HK-2 (cell line): ENCODE results near the gene FTO.

Experiments
- DNase-seq: peaks from one replicate; pipeline ENCODE4 v3.0.0-alpha.2; 2018; ENCODE audit not compliant: unreplicated experiment

The FTO gene

GRCh38 chr16:54156349-54156748, 452.4 kb downstream of the FTO start:
- DNase-seq = no peak

- no peak for DNase-seq
Measured at GRCh38 chr16:54158986-54159385, 455.0 kb downstream of the FTO start.

GRCh38 chr16:54159490-54160080, 455.6 kb downstream of the FTO start:
- DNase-seq = no peak

GRCh38 chr16:54160252-54160860, 456.4 kb downstream of the FTO start:
- DNase-seq = no peak

DNA sequence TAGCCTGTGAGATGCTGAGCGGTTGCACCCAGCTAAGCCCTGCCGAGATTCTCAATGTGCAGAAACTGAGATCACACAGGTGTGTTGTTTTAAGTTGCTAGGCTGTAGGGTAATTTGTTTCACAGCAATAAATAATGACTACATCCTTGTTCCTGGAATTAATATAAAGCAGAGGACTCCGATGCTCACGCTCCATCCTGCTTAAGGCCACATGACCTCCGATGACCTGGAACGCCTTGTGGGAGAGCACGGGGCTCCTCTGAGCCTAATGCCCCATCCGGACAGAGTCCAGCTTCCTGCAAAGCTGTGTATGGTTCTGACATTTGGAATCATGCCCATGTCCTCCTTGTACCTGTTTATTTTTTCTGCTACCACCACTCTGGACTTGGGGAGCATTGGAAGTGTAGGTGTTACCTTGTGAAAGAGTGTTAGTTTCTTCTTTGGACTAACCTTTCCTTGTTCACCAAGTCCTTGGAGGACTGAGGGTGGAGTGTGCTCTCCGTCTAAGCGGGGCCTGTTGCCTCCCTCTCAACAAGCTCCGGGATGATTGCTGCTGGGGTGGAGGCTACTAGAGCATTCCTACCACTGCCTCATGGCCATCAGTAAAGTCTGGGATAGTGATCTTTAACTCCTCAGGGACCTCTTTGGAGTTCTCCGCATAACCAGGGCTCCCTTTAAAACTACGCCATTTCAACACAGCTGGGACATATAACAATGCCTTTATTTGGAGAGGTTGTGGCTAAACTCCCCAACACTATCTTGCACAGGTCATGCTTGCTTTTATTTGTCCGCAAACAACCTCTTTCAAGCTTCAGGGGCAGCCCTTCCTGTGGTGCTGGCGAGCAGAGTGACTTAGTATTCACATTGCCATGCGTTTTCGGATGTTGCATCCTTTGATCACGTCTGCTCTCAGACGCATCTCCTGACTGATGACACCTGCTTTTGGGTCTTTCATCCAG, 457.3 kb downstream of the FTO start:
- no peak for DNase-seq

- no peak for DNase-seq
Measured at GRCh38 chr16:54163197-54163843, 459.4 kb downstream of the FTO start.

- no peak for DNase-seq
Measured at GRCh38 chr16:54164789-54165173, 460.8 kb downstream of the FTO start.

DNA sequence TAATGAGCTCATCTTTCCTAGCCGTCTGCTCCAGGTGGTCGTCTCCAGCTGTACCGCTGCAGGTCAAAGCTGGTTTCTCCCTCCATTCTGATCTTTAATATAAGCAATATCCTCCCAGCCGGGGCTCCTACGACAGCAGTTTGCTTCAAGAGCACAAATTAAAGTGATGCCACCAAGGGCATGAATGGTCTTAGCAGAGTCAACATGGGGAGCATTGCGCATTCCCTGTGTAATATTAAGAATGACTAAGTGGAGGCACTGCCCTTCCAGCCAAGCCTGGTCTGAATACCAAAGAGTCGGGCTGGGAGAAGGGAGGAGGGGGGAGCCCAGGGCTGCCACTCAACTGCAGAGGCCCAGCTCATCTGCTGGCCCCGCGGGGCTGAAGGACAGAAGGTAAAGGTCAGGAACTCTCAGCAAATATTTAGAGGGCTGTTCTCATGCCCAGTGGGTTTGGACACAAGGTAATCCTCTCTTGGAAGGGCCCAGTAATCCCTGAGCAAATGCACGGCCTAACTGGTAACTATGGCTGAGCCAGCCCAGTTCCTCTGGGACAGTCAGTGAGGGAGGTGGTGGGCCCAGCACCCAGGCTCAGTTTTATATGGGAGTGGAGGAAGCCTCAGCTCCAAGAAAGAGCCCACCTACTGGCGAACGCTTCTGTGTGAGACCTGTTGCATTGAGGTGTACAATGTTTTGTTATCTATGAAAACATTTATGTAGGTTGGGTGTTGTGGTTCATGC, 461.4 kb downstream of the FTO start:
- no peak for DNase-seq

DNA sequence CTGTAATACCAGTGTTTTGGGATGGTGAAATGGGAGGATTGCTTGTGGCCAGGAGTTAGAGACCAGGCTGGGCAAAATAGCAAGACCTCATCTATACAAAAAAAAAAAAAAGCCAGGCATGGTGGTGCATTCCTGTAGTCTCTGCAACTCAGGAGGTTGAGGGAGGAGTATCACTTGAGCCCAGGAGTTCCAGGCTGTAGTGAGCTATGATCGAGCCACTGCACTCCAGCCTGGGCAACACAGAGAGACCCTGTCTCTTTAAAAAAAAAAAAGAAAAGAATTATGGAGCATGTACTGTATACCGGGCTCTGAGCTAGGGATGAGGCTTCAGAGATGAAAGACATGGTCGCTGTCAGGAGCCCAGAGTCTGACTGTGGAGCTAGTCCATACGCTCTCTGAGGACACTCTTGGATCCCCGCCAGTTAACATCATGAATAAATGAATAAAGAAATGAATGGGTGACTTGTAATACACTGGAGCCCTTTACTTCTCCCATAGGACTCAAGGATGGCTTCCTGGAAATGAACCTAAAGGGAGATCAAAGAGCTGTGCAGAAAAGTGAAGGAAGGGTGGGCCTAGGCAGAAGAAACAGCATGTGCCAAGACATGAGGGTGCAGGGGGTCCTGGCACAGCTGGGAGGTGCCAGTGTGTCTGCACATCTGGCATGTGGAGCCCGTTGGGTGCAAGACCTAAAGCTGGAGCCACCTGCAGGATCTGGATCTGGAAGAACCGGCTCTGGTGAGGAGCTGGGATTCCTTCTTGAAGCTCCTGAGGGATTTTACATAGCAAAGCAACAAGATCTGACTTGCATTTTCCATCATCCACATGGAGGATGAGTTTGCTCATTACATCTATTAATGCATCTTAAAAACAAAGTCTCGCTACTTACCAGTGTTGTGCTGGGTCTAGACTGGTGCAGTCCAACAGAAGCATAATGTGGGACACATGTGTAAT, 462.2 kb downstream of the FTO start:
- no peak for DNase-seq

DNA sequence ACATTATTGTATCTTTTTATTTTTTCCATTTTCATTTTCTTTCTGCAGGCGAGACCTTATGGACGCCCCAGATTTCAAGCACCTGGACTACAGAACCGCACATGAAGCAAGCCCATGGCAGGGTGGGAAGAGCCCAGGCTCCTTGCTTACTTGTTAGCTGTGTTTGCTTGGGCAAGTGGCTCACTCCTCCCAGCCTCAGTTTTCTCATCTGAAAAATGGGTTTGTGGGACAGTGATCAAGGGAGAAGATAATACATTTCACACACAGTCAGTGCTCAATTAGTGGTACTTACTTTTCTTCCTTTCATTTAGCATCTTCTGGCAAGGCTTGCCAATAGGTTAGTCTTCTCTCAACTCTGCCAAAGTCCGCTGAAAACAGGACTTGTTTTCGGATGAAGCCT, 465.2 kb downstream of the FTO start:
- DNase-seq = no peak

DNA sequence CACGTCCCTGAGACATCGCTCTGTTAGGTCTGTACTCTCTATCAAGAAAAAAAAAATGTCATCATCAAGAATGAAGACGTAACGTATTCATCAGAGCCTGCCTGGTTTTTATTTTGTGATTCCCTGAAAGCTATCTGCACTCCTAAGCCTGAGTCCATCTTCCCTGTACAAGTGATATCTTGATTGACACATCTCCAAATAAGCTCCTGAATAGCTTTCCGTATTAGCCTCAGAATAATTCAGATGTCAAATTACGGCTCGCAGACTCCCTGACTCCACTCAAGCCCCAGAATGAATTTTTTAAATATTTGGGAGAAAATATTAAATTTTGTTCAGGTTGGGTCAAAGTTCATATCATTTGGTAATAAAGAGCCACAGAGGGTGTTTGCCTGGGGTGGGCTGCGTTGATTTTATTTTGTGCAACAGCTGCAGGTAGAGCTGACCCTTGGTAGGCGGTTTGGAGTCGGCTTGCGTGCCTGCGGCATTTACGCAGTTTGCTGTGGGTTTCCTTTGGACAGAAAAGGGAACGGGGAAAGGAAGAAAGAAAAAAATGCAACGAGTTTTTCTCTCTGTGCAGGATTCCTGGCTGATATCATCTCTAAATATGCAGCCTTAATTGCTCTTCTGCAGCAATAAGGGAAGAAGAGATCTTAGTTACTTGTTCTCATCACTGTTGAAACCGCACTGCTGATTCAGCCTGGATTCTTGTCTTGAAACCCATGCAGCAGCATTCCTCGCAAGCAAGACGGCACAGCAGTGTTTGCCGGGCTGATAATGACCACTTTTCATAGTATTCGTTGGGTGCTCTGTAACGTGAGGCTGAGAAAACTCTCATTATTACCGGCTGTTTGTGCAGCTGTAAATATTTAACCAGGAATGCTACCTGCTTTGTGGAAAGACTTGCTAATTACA, 467.9 kb downstream of the FTO start:
- DNase-seq = no peak

DNA sequence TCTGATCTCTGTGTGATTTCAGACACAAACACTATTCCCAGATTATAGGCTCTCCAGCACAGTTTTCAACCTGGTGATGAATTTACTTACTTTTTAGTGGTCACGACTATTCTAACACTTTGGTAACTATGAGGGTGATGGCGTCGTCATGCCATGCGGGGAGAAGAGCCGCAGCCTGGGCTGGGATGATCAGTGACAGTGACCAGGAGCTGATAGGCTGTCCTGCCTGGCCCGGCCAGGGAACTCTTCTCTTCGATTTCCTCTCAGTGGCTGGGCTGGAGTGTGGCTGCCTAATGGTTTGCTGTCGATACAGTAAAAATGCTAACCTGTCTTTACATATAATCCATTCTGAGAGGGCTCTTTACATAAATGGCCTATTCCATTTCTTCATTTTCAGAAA, 469.5 kb downstream of the FTO start:
- no peak for DNase-seq

DNA sequence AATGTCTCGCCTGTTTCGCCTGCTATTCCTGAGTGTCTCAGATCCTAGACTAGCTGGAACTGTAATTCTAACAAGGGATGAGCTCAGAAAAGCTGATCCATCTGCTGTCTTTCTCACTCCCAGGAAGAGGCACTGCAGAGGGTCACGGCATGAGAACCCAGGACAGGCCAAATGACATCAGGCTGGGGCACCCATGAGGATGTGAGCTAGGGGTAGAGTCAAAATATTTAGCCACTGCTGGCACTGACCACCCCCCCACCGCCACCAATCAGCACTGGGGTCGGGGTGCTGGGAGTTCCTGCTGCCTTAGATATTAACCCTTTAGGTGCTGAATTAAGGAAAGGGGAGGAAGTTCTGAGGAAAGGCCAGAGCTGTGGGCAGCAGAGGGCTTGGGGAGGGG, 470.2 kb downstream of the FTO start:
- no peak for DNase-seq

DNA sequence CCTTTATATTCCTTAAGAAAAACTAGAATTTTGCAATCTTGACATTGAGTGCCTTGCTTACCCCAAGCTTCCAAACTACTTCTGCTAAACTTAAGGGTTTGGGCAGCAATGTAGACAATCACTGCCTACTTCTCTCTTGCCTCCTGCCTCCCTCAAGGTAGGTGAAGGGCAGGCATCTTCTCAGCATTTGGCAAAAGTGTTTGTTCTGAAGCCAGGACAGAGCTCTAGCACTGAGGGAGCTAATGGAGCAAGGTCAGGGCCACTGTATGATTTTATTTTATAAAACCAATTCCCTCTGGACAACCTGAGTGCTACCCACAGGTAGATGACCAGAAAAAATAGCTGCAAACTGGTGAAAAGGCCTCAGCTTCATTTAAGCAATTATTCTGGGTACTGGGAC, 470.8 kb downstream of the FTO start:
- DNase-seq = no peak

DNA sequence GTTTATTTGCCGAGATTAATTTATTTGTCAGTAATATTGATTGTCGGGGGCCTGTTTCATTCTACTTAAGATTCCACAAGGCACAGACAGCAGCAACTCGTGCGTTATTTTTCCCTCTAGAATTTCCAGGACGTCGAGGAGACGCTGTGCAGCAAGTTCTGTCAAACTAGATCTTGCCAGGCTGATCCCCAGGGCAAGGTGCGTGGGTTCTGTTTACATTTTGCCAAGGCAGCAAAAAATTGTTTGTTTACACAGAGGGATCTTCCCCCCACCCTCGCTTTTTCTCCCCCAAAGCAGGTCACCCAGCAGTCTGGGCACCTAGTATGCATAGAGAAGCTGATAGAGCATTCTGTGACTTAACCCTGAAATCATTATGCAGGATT, 471.2 kb downstream of the FTO start:
- no peak for DNase-seq

DNA sequence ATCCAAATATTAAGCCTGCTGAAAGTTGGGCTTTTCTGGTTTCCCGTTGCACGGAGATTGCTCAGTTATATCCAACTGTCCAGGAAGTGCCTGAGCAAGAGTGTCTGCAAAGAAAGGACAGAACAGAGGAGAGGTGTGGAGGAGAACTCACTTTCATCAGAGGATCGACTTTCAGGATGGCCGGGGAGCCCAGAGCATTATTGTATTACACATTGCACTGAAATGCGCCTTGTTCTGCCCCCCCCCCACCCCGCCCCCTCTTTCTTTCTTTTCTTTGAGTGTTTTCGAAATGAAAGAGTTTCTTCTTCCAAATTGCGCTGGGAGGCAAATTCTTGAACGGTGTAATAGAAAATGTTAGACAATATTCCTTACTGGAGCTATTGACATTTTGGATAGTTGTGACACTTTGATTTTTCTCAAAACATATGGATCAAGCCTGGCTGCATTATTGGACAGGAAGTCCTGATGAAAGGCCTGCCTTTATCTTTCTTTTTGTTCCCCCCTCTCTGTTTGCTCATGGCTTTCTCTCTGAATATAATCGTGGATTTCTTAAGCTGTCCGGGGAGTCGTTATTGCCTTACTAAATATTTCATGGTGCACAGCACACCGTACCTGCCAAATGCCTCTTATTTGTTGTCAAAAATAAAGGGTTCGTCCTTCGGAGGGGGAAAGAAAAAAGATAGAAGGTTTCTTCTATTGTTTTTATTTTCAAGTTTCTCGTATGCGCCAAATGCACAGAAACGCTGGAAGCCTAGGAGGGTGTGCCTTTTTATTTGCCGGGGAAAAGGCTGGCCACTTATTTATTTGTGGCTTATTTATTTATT, 471.8 kb downstream of the FTO start:
- no peak for DNase-seq

GRCh38 chr16:54176376-54176901, 472.5 kb downstream of the FTO start:
- no peak for DNase-seq
